ENCODE measurements around the gene AHCTF1.
"Not testable (repeated sequence)": the region's sequence is repeated elsewhere in the genome, so short reads cannot be mapped to it uniquely, and the experiment has no call there.

The AHCTF1 gene

GRCh38 chr1:246921481-246921880 lies 10.3 kb downstream of the AHCTF1 start:
- DNase-seq: no peak

DNA sequence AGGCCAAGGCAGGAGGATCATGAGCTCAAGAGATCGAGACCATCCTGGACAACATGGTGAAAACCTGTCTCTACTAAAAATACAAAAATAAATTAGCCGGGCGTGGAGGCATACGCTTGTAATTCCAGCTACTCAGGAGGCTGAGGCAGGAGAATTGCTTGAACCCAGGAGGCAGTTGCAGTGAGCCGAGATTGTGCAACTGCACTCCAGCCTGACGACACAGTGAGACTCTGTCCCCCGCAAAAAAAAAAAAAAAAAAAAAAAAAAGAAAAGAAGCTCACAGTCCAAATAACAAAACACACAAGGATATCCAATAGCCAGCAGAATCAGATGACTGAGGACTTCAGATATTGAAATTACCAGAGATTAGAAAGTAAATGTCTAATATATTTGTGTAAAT lies 11.8 kb downstream of the AHCTF1 start:
- DNase-seq: no peak

GRCh38 chr1:246916026-246916923 lies 15.5 kb downstream of the AHCTF1 start:
- DNase-seq: not testable (repeated sequence)

DNA sequence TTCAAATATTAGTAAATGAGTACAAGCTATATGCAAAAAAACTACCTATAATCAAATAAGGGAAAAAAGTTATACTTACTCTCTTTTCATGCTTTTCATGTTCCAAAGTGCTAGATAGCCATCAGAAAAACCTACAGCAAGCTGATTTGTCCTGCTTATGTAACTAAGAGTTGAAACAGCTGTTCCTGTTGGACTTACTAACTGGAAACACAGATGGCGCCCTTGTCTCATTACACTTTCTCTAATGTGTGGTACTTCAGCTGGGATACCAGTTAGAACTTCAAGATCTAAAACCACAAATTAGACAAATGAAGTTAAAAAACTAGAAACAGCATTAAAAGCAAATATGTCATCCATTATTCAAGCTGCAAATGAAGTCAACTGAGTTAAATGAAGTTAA lies 24.3 kb downstream of the AHCTF1 start:
- no peak for DNase-seq

- DNase-seq: no peak
These were observed 24.9 kb downstream of the AHCTF1 start for GRCh38 chr1:246906833-246907232.

GRCh38 chr1:246901874-246902273 lies 29.9 kb downstream of the AHCTF1 start:
- no peak for DNase-seq

DNA sequence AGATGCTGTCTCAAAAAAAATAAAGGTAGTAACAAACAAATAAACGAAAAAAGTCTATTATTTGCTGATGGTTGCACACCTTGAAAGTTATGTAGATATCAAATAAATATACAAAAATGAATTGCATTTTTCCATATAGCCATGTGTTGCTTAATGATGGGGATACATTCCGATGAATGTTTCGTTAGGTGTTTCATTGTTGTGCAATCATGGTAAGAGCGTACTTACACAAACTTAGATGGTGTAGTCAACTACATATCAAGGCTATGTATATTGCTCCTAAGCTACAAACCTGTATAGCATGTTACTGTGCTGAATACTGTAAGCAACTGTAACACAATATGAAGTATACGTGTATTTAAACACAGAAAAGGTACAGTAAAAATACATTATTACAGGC lies 34.4 kb downstream of the AHCTF1 start:
- no peak for DNase-seq

GRCh38 chr1:246893191-246893939 lies 38.4 kb downstream of the AHCTF1 start:
- DNase-seq: no peak

- DNase-seq: no peak
These were observed 40.6 kb downstream of the AHCTF1 start for GRCh38 chr1:246891105-246891504.

GRCh38 chr1:246888522-246888921 lies 43.2 kb downstream of the AHCTF1 start:
- no peak for DNase-seq

- not testable (repeated sequence) for DNase-seq
These were observed 46.4 kb downstream of the AHCTF1 start for GRCh38 chr1:246885389-246885788.

DNA sequence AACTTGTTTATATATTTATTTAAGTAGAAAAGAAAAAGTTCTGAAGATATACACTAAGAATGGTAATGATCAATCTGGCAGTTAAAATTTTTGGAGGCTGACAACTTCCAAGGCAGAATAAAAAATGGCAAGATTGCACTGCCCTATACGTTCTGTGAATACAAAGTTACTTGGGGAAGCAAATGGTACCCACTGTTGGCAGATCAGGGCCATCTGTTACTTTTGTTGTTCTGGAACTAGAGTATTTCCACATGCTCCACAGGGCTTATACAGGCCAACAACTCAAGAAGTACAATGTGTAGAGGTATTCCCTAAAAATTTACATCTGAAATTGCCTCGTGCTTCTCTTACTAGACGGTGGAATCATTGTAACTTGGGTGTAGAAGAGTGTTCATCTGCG lies 53.2 kb downstream of the AHCTF1 start:
- no peak for DNase-seq

DNA sequence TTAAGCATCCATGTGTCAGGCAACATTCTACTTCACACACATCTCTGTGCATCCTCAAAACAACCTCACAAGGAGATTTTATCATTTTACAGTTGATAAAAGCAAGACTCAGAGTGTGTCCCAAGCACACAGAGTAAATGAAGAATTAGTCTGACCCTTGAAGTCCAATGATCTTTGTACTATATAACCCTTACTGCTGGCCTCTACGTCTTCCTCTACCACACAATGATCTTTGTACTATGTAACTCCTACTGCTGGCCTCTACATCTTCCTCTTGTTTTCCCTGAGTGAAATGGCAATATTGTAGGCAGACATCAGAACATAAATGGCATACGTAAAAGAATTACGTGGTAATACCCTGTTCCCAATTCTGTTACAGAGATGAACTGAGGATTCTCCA lies 55.3 kb downstream of the AHCTF1 start:
- no peak for DNase-seq

DNA sequence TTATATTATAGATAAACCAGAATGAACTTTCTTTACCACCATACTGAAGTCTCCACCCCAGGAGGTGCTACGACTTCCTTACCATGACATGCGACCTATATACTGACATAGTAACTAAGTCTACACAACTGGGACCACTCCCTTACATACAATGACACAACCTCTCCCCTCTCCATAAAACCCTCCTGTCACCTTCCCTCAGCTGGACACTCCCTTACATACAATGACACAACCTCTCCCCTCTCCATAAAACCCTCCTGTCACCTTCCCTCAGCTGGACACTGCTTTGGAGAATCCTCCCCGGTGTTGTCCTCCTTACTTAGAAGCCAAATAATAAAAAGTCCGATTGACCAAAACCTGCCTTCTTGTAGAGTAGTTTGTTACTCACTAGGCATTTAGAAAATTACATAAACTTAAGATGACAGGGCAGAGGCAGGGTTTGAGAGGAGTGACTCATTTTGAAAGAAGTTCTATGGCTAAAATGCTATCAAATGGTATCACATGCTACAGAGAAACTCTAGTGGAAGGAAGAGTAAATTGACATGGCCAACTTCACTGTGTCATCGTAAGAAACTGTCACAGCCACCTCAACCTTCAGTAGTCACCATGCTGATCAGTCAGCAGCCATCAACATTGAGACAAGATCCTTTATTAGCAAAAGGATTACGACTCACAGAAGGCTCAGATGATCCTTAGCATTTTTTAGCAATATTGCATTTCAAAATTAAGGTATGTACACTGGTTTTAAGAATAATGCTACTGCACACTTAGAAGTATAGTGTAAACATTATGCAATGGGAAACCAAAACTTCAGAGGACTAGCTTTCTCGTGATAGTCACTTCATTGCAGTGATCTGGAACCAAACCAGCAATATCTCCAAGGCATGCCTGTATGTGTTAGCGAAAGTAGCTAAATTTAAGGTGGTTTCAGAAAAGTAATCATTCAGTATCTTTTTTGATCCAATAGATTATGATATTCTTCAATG lies 56.4 kb downstream of the AHCTF1 start:
- DNase-seq: no peak

DNA sequence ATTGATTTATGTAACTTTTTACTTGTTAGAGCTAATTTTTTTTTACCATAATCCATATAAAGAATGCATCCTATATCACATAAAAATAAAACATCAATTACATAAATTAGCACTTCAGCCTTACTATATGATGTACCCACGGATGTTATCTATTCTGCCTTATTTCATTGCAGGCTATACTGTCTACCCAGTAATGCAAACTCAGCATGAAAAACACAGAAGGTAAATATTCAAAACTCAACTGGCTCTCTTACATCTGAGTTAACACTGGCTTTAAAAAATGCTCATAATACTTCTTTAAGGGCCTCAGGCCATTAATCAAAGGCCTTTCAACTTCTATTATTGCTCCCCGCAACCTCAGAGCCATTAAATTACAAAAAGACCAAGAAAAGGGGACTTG lies 65.8 kb downstream of the AHCTF1 start:
- no peak for DNase-seq

- DNase-seq: not testable (repeated sequence)
These were observed 68.0 kb downstream of the AHCTF1 start for GRCh38 chr1:246863791-246864190.

- no peak for DNase-seq
These were observed 71.3 kb downstream of the AHCTF1 start for GRCh38 chr1:246860401-246860800.

- DNase-seq: no peak
These were observed 75.4 kb downstream of the AHCTF1 start for GRCh38 chr1:246856371-246856770.

- not testable (repeated sequence) for DNase-seq
These were observed 81.1 kb downstream of the AHCTF1 start for GRCh38 chr1:246850640-246851039.

DNA sequence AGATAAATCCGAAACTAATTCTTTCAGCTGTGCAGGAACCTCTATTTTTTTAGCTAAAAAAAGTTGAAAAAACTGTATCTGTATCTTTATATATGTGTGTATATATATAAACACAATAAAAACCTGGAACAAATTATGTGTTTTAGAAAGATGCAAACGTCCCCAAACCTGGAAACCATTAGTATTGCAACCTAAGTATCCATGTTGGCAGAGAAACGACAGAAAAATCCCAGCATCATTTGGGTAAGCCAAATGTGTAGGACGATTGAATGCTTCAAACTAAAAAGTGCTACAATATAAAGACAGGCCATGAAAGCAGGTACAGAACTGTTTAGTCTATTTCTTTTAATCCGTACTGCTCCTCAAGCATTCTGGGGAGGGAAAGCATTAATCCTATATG lies 87.9 kb downstream of the AHCTF1 start:
- DNase-seq: no peak

DNA sequence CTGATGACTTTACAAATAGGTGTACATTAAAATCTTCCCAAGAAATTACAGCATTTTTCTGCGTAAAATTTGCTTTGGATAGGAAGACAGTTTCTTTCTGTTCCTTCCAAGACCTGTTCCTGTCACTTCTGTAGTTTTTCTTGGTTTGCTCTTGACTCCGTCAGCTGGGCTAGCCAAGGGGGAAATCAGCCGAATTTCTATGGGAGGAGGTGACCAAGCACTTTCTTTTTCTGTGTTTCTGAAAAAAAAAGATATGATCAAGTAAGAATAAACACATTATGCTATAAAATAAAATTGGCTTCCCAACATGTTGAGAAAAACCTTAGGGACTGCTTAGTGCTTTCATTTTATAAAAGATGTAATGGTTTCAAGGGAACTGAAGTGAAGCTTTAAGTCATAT lies 91.0 kb downstream of the AHCTF1 start:
- not testable (repeated sequence) for DNase-seq

- DNase-seq: no peak
These were observed 93.7 kb downstream of the AHCTF1 start for GRCh38 chr1:246838118-246838456.
